Upper lobe of right lung (tissue), 1 donor: ENCODE measurements around the gene USP11. TPM values are rescaled to one million over a fixed set of nuclear protein-coding genes. Genes with fewer than 3 reads are reported as not detected.

Experiments used
- ATAC-seq: fragments of 200-7000 bp; cut with Tn5 transposase; one replicate; pipeline ENCODE4 v1.9.1; 2020; ENCODE audit warnings: mild to moderate bottlenecking, moderate library complexity
- DNase-seq: peaks from one replicate; pipeline ENCODE4 v3.0.0-alpha.2; 2020
- H3K27ac ChIP-seq: fragments of 200-600 bp; one replicate; pipeline ENCODE4 v1.8.0; 2022
- H3K27me3 ChIP-seq: fragments of 200-600 bp; one replicate; pipeline ENCODE4 v1.8.0; 2022; ENCODE audit warnings: mild to moderate bottlenecking
- H3K36me3 ChIP-seq: fragments of 200-600 bp; one replicate; pipeline ENCODE4 v1.8.0; 2022
- H3K4me1 ChIP-seq: fragments of 200-600 bp; one replicate; pipeline ENCODE4 v1.8.0; 2022
- H3K4me3 ChIP-seq: fragments of 200-600 bp; one replicate; pipeline ENCODE4 v1.8.0; 2022; ENCODE audit warnings: mild to moderate bottlenecking
- H3K9me3 ChIP-seq: fragments of 200-600 bp; one replicate; pipeline ENCODE4 v1.8.0; 2022
- intact Hi-C: fragments of 100-400 bp; cut with DNase I; formaldehyde crosslinking; loops from one replicate; pipeline ENCODE4 v1.11.0; 2022
- total RNA-seq: library from RNA; stranded (reverse); fragmentation: NEBNext Ultra II Directional; extraction: Animal tissue kit (Norgen Biotek cat#: 25700); gene quantifications from one replicate; pipeline ENCODE4 v1.2.1, GENCODE V29; 2021
- TF ChIP-seq, protein P1 (sequence below): fragments of 200-600 bp; IDR thresholded peaks from one replicate; pipeline ENCODE4 v1.8.0; 2022; ENCODE audit warnings: antibody characterized with exemption
- donor health status: DM: no; HTN: yes; CAD: no; lungs with severe emphysema.

USP11 gene
- total RNA-seq, 1 donor from 2014 or later: 56.0 TPM

DNA sequence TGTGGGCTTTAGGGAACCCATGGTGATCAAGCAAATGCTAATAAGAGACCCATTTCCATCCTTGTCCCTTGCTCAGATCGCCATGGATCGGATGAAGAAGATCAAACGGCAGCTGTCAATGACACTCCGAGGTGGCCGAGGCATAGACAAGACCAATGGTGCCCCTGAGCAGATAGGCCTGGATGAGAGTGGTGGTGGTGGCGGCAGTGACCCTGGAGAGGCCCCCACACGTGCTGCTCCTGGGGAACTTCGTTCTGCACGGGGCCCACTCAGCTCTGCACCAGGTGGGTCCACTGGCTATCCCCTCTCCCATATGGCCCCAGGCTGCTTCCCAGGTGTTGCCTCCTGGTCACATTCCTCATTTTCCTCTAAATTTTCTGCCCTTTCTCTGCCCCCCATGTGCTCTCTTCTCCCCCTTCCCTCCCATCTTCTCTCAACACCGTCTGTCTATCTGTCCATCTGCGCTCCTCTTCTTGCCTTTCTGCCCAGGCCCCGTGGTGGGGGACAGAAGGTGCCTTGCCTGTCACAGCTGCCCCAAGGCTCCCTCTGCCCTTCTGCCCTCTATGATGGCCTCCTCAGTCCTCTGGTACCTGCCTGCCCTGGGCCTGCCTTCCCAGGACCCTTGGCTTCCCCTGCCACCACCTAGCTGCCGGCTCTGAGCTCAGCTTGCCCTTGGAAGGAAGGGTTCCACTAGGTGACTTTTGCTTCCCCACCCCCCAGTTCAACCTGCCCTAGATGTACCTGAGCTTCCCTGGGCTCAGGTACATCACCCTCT lies 9.1 kb upstream of the USP11 start:
- H3K27me3 ChIP-seq: no peaks in the 10 kb centered on the region
- peaks cover 44% of the 10 kb centered on the region for H3K36me3 ChIP-seq
- intact Hi-C loops: no loop called here
- H3K4me3 ChIP-seq: no peak overlapping the region
- DNase-seq: no peak
- TF ChIP-seq, protein P1, sequence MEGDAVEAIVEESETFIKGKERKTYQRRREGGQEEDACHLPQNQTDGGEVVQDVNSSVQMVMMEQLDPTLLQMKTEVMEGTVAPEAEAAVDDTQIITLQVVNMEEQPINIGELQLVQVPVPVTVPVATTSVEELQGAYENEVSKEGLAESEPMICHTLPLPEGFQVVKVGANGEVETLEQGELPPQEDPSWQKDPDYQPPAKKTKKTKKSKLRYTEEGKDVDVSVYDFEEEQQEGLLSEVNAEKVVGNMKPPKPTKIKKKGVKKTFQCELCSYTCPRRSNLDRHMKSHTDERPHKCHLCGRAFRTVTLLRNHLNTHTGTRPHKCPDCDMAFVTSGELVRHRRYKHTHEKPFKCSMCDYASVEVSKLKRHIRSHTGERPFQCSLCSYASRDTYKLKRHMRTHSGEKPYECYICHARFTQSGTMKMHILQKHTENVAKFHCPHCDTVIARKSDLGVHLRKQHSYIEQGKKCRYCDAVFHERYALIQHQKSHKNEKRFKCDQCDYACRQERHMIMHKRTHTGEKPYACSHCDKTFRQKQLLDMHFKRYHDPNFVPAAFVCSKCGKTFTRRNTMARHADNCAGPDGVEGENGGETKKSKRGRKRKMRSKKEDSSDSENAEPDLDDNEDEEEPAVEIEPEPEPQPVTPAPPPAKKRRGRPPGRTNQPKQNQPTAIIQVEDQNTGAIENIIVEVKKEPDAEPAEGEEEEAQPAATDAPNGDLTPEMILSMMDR: no peak
- H3K4me1 ChIP-seq: no peaks in the 10 kb centered on the region
- no peaks in the 10 kb centered on the region for H3K9me3 ChIP-seq
- ATAC-seq: no peak
- H3K27ac ChIP-seq: no peak overlapping the region

DNA sequence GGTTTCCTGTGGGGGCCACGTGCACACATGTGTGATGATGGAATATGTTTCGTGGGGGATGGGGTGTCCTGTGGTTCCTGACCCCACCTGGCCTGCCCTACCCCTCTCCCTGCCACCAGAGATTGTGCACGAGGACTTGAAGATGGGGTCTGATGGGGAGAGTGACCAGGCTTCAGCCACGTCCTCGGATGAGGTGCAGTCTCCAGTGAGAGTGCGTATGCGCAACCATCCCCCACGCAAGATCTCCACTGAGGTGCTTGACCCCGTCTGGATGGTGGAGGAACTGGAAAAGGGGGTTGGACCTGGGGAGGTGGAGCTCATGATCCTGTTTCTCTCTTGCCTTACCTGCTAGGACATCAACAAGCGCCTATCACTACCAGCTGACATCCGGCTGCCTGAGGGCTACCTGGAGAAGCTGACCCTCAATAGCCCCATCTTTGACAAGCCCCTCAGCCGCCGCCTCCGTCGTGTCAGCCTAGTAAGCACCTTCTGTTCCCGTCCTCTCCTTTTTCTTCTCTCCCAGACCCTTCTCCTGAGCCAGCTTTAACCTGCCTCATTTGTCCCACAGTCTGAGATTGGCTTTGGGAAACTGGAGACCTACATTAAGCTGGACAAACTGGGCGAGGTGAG lies 8.4 kb upstream of the USP11 start:
- H3K27me3 ChIP-seq: no peaks in the 10 kb centered on the region
- peaks cover 52% of the 10 kb centered on the region for H3K36me3 ChIP-seq
- no peaks in the 10 kb centered on the region for H3K9me3 ChIP-seq
- DNase-seq (no peak), ATAC-seq (no peak)
- TF ChIP-seq, protein P1: no peak
- no peak overlapping the region for H3K4me3 ChIP-seq
- intact Hi-C loops: no loop called here
- H3K4me1 ChIP-seq: no peaks in the 10 kb centered on the region
- no peak overlapping the region for H3K27ac ChIP-seq

DNA sequence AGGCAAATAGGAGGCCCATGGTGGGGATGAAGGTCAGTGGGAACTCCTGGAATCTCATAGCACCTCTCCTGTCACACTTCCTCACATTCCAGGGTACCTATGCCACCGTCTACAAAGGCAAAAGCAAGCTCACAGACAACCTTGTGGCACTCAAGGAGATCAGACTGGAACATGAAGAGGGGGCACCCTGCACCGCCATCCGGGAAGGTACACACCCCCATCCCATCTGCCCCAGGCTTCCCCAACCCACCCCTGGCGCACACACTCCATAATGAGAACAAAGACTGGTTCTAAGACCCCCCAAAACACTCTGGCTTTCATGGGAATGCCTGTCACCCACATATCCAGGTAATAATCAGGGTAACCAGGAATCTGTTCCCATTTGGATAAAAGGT lies 7.9 kb upstream of the USP11 start:
- intact Hi-C loops: no loop called here
- TF ChIP-seq, protein P1: no peak
- Histone ChIP-seq H3K36me3 (peaks cover 52% of the 10 kb centered on the region), H3K27me3 (no peaks in the 10 kb centered on the region), H3K27ac (no peak overlapping the region), H3K4me1 (no peaks in the 10 kb centered on the region), H3K4me3 (no peak overlapping the region), H3K9me3 (no peaks in the 10 kb centered on the region)
- no peak for DNase-seq
- ATAC-seq: no peak

DNA sequence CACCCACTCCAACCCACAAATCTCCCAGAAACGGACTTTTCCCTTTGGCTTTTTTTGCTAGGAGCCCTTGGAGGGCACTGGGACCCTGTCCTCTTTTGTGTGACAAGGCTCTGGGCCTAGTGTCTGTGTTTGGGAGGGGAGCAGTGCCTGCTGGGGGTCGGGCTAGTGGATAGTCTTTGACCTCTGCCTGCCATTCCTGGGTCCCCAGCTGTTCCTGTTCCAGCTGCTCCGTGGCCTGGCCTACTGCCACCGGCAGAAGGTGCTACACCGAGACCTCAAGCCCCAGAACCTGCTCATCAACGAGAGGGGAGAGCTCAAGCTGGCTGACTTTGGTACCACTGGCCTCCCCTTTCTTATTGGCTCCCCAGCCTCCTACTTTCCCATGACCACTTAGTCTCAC lies 6.7 kb upstream of the USP11 start:
- TF ChIP-seq, protein P1: no peak
- DNase-seq (no peak), ATAC-seq (no peak)
- intact Hi-C loops: no loop called here
- Histone ChIP-seq H3K9me3 (no peaks in the 10 kb centered on the region), H3K27ac (no peak overlapping the region), H3K4me3 (no peak overlapping the region), H3K4me1 (no peaks in the 10 kb centered on the region), H3K36me3 (peaks cover 52% of the 10 kb centered on the region), H3K27me3 (no peaks in the 10 kb centered on the region)

DNA sequence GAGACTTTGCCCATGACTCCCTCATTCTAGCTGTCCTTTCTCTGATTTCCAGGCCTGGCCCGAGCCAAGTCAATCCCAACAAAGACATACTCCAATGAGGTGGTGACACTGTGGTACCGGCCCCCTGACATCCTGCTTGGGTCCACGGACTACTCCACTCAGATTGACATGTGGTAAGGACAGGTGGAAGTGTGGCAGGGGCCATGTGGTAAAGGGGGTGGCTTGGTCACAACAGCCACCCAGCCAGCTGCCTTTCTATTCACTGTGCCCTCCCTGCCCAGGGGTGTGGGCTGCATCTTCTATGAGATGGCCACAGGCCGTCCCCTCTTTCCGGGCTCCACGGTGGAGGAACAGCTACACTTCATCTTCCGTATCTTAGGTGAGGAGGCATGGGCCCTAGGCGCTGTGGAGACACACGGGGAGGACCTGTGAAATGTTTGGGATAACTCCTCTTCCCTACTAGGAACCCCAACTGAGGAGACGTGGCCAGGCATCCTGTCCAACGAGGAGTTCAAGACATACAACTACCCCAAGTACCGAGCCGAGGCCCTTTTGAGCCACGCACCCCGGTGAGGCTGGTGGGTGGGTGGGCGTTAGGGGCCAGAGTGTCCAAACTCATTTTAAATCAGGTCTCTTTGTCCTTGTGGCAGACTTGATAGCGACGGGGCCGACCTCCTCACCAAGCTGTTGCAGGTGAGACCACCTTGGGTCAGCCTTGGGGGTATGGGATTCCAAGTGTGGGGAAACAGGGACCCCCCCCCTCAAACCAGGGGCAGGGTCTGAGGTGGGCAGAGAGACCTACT lies 6.1 kb upstream of the USP11 start:
- DNase-seq (no peak), ATAC-seq (no peak)
- no peak overlapping the region for H3K27ac ChIP-seq
- TF ChIP-seq, protein P1: no peak
- H3K27me3 ChIP-seq: no peaks in the 10 kb centered on the region
- intact Hi-C loops: no loop called here
- no peaks in the 10 kb centered on the region for H3K9me3 ChIP-seq
- H3K4me3 ChIP-seq: no peak overlapping the region
- H3K36me3 ChIP-seq: peaks cover 52% of the 10 kb centered on the region
- no peaks in the 10 kb centered on the region for H3K4me1 ChIP-seq
